Neural crest cell (in vitro differentiated cells): Measurements from ENCODE around the gene MRPL10. TPM values are rescaled to one million over a fixed set of nuclear protein-coding genes. Genes with fewer than 3 reads are reported as not detected.

Source experiments
- DNase-seq: peaks from one replicate; pipeline ENCODE4 v3.0.0; 2021; ENCODE audit warnings: low read depth, mixed read lengths, low spot score
- H3K27ac Mint-ChIP-seq: one replicate; pipeline ENCODE4 v1.8.0; 2021; ENCODE audit warnings: mild to moderate bottlenecking, mixed read lengths; ENCODE audit not compliant: unreplicated experiment
- H3K27me3 Mint-ChIP-seq: 2 replicates; pipeline ENCODE4 v1.8.0; 2021; ENCODE audit warnings: low read depth, mild to moderate bottlenecking, mixed read lengths
- H3K36me3 Mint-ChIP-seq: 2 replicates; pipeline ENCODE4 v1.8.0; 2021; ENCODE audit warnings: low read depth, mild to moderate bottlenecking, mixed read lengths
- H3K4me1 Mint-ChIP-seq: 2 replicates; pipeline ENCODE4 v1.8.0; 2021; ENCODE audit warnings: mixed read lengths
- H3K4me3 Mint-ChIP-seq: one replicate; pipeline ENCODE4 v1.8.0; 2021; ENCODE audit warnings: mild to moderate bottlenecking, mixed read lengths
- H3K9me3 Mint-ChIP-seq: 2 replicates; pipeline ENCODE4 v1.8.0; 2021; ENCODE audit warnings: mixed read lengths
- CTCF ChIP-seq: fragments of 200-600 bp; sonication (generic); conservative IDR thresholded peaks from 2 replicates; pipeline ENCODE4 v1.5.0; 2021; ENCODE audit warnings: antibody characterized with exemption, mild to moderate bottlenecking
- total RNA-seq: library from RNA; stranded (reverse); gene quantifications from 2 replicates; pipeline ENCODE4 v1.2.1, GENCODE V29; 2021

MRPL10 gene
- total RNA-seq, 1 donor from 2014 or later, result 50.0 TPM

- H3K36me3 Mint-ChIP-seq, result no peaks in the 10 kb centered on the region
- peaks cover 14% of the 10 kb centered on the region for H3K4me1 Mint-ChIP-seq
- H3K27ac Mint-ChIP-seq, result no peak overlapping the region
- H3K4me3 Mint-ChIP-seq, result no peak overlapping the region
- H3K27me3 Mint-ChIP-seq, result peaks cover 97% of the 10 kb centered on the region
- DNase-seq, result no peak
- no peak for TF ChIP-seq CTCF
- no peaks in the 10 kb centered on the region for H3K9me3 Mint-ChIP-seq
Observed at GRCh38 chr17:47792457-47792856, 38.9 kb downstream of the MRPL10 start.

DNA sequence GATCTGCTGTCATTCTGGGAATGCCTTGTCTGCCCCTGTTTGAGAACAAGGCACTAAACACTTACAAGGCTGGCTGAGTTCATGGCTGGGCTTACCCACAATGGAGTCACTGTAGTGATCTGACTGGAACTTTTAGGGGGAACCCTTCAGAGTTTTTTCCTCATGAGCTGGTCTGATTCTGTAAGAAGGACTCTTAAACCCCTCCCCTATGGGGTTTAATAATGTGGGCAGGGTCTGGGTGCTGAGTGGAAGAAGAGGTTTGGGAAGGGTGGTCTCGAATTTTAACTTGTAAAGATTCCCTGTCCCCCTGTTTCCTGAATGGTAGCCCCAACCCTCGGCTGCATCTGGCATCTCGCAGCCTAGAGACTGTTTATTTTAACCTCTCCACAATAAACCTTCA is 40.3 kb downstream of the MRPL10 start:
- peaks cover 99% of the 10 kb centered on the region for H3K27me3 Mint-ChIP-seq
- no peaks in the 10 kb centered on the region for H3K36me3 Mint-ChIP-seq
- H3K27ac Mint-ChIP-seq, result no peak overlapping the region
- DNase-seq, result no peak
- H3K4me3 Mint-ChIP-seq, result peak overlapping the region; percentile 8
- peaks cover 14% of the 10 kb centered on the region for H3K4me1 Mint-ChIP-seq
- TF ChIP-seq CTCF, result no peak
- no peaks in the 10 kb centered on the region for H3K9me3 Mint-ChIP-seq

DNA sequence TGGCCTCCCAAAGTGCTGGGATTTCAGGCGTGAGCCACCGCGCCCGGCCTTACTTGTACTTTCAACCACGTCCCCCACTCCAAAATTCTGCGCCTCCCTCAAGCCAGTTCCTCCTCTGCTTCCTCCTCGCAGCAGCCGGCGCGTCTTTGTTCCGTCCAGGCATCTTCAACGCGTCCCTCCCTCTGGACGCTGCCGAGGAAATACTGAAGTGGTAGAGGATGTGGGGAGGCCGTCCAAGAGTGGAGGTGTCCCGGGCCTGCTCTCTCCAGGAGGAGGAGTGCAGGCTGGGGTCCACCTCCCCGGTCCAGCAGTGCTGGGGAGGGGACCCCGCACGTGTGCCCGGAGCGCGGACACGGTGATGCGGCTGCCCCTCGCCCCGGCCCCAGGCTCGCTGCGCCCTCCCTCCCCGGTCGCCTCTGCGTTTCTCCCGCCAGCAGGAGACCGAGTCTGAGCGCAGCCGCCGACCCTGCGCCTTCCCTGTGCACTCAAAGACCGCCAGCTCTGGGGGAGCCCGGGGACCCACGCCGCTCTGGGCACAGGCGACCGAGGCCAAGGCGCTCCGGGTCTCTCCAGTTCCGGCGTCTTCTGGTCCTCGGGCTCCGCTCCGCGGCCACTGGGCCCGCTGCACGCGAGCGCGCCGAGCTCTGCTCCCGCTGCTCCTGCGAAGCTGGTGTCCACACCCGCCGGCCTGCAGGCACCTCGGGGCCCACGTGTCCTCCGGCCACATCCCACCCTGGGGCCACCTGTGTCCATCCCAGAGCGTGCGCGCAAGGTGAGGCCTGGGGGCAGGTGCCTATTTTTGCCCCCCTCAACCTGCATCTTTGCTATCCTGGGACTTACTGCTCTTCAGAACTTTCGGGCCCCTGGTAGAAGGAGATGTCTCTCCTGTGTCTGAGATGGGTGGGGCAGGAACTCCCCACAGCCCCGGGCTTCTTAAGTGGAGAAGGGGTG is 41.5 kb downstream of the MRPL10 start:
- H3K4me3 Mint-ChIP-seq, result peak overlapping the region; percentile 51
- H3K27ac Mint-ChIP-seq, result no peak overlapping the region
- TF ChIP-seq CTCF, result peak; percentile 63
- peaks cover 14% of the 10 kb centered on the region for H3K4me1 Mint-ChIP-seq
- DNase-seq, result peak; percentile 55
- H3K36me3 Mint-ChIP-seq, result no peaks in the 10 kb centered on the region
- H3K9me3 Mint-ChIP-seq, result no peaks in the 10 kb centered on the region
- peaks cover 99% of the 10 kb centered on the region for H3K27me3 Mint-ChIP-seq

DNA sequence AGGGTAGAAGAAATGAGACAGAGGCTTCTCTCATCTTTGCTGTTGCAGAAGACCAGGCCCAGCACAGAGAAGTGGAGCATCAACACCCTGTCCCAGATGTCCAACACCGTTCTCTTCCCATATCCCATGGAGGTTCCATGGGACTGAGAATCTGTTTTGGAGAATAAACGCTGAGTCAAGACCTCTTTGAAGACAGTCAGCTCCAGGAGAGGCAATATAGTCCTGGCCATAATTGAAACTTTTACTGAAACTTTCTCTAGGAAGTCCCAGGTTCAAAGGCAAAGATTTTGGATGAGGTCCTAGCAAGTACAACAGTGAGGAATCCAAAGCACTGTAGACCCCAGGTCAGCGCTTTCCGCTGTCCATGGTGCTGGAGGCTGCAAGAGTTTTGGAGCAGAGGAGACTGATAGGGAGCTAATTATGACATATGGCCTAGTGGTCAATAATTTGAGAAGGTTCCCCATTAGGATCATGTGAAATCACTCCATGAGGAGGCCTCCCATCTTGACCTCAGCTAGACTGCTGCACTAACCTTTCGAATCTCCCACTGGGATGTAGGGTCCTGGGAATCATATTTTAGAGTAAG is 45.7 kb downstream of the MRPL10 start:
- TF ChIP-seq CTCF, result no peak
- Mint-ChIP-seq H3K27ac (no peak overlapping the region), H3K4me1 (peaks cover 11% of the 10 kb centered on the region), H3K9me3 (no peaks in the 10 kb centered on the region), H3K36me3 (no peaks in the 10 kb centered on the region), H3K4me3 (peak overlapping the region; percentile 44), H3K27me3 (peaks cover 97% of the 10 kb centered on the region)
- peak; percentile 65 for DNase-seq

- no peak overlapping the region for H3K4me3 Mint-ChIP-seq
- H3K36me3 Mint-ChIP-seq, result no peaks in the 10 kb centered on the region
- H3K9me3 Mint-ChIP-seq, result no peaks in the 10 kb centered on the region
- peaks cover 71% of the 10 kb centered on the region for H3K27me3 Mint-ChIP-seq
- no peak overlapping the region for H3K27ac Mint-ChIP-seq
- no peak for TF ChIP-seq CTCF
- no peaks in the 10 kb centered on the region for H3K4me1 Mint-ChIP-seq
- no peak for DNase-seq
Observed at GRCh38 chr17:47781397-47781796, 49.9 kb downstream of the MRPL10 start.
